Keratinocyte (primary cell): Measurements from ENCODE around the gene MAPKAPK3.

Experiments used
- CTCF ChIP-seq, 3 experiments: IDR thresholded peaks in 1 of 3; conservative IDR thresholded peaks in 1 of 3; optimal IDR thresholded peaks in 1 of 3; 2 replicates in 2 of 3; 3 replicates in 1 of 3; pipeline versions ENCODE3 to v1.5.1; 2011; ENCODE audit warnings: low read length in 3 of 3, mild to moderate bottlenecking in 3 of 3, moderate library complexity in 2 of 3, control low read depth in 1 of 3, inconsistent platforms in 1 of 3; ENCODE audit not compliant: insufficient read depth in 2 of 3; ENCODE audit errors: extremely low read depth in 1 of 3
- EZH2 ChIP-seq: IDR thresholded peaks from one replicate; pipeline ENCODE4 v1.6.1; 2012; ENCODE audit warnings: inconsistent platforms, mild to moderate bottlenecking, low read length, moderate library complexity

GRCh38 chr3:50666837-50667236 is 49.9 kb downstream of the MAPKAPK3 start:
- TF ChIP-seq CTCF (optimal IDR thresholded peaks at IDR 0.05 in 1 of 3, IDR thresholded peaks at IDR 0.05 in 1 of 3, conservative IDR thresholded peaks at IDR 0.05 in 1 of 3; ENCODE audit: extremely low read depth in 1 of 3, insufficient read depth in 2 of 3, low read length in 3 of 3): no peak
- TF ChIP-seq EZH2: no peak
